Measurements from ENCODE around the gene CEP76.

DNA sequence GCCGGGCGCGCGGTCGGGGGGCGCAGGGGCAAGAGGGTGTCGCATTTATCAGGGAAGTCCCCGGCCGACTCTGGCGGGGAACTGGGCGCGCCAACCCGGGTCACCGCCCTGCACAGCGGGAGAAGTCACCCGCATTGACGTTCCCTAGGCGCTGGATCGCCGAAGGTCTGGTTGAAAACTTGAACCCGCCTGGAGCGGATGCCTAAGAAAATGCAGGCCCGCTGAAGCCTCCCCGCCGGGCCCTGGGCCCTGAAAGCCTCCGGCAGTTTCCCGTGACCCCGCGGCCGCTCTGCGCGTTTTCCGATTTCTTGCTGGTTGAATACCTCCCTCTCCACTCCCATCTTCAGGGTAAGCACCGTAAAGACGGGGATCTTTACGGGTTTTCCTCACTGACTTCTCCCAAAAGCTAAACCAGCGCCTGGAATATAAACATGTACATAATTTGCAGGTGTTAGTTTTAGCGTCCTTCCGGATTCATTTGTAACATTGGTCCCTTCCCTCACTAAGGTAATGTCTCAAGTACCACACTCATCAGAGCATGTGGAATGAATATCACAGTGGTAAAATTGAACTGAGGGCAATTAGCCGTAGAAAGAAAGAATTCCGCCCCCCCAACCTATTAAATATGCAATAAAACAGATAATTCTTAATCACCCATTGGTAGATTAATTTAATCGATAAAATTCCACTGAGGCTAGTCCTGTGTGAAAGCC is 43.9 kb downstream of the CEP76 start:
- TF ChIP-seq, protein P1, sequence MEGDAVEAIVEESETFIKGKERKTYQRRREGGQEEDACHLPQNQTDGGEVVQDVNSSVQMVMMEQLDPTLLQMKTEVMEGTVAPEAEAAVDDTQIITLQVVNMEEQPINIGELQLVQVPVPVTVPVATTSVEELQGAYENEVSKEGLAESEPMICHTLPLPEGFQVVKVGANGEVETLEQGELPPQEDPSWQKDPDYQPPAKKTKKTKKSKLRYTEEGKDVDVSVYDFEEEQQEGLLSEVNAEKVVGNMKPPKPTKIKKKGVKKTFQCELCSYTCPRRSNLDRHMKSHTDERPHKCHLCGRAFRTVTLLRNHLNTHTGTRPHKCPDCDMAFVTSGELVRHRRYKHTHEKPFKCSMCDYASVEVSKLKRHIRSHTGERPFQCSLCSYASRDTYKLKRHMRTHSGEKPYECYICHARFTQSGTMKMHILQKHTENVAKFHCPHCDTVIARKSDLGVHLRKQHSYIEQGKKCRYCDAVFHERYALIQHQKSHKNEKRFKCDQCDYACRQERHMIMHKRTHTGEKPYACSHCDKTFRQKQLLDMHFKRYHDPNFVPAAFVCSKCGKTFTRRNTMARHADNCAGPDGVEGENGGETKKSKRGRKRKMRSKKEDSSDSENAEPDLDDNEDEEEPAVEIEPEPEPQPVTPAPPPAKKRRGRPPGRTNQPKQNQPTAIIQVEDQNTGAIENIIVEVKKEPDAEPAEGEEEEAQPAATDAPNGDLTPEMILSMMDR (IDR thresholded peaks at IDR 0.05; ENCODE audit: low read length) = no peak
- TF ChIP-seq EZH2phosphoT487 (IDR thresholded peaks at IDR 0.05; ENCODE audit: low read length) = no peak

All from MM.1S (cell line).